Measurements from ENCODE around the gene DHX15. TPM values are rescaled to one million over a fixed set of nuclear protein-coding genes. Genes with fewer than 3 reads are reported as not detected.

Gene DHX15
- total and polyA plus RNA-seq, 9 of the 15 experiments (the other 6 are each of a cell fraction or from before 2014, with no cell fraction given) = 165 to 287 (median 208) TPM

GRCh38 chr4:24521544-24521943, 62.8 kb downstream of the DHX15 start:
- Histone ChIP-seq H3K4me3 (no peak overlapping the region), H3K36me3 (ENCODE audit: control insufficient read depth, insufficient read depth, low read length) (peaks cover 91% of the 10 kb centered on the region), H3K4me1 (replicated peaks in 1 of 2; ENCODE audit: control insufficient read depth in 2 of 2, insufficient read depth in 2 of 2, low read length in 2 of 2) (no peaks in the 10 kb centered on the region), H3K27ac (ENCODE audit: extremely low read depth, low read depth, low read length) (no peak overlapping the region), H3K79me2 (ENCODE audit: control insufficient read depth, insufficient read depth, low read length) (peaks cover 15% of the 10 kb centered on the region; the same call in 2 of the 3 replicates), H3K9me3 (replicated peaks; ENCODE audit: control insufficient read depth, insufficient read depth, low read depth, low read length) (no peaks in the 10 kb centered on the region), H2AFZ (ENCODE audit: low read depth, low read length) (no peak overlapping the region), H3K27me3 (ENCODE audit: control insufficient read depth in 2 of 2, insufficient read depth in 2 of 2, low read length in 2 of 2) (no peaks in the 10 kb centered on the region), H3K9me1 (ENCODE audit: control insufficient read depth, insufficient read depth, low read length) (no peaks in the 10 kb centered on the region), H4K20me1 (replicated peaks; ENCODE audit: control insufficient read depth, insufficient read depth, low read length) (no peaks in the 10 kb centered on the region), H3K9ac (ENCODE audit: insufficient read depth in 1 of 2, low read depth in 2 of 2, low read length in 2 of 2) (no peak overlapping the region), H3K4me2 (ENCODE audit: insufficient read depth, low read length) (no peak overlapping the region)
- POLR2A ChIA-PET = no interaction called here
- no peak for TF ChIP-seq SOX6 (IDR thresholded peaks at IDR 0.05)
- TF ChIP-seq HBP1 (CRISPR knock-in tag; IDR thresholded peaks at IDR 0.05) = no peak
- no peak for TF ChIP-seq L3MBTL2 (IDR thresholded peaks at IDR 0.05)
- no peak for TF ChIP-seq PRPF4 (IDR thresholded peaks at IDR 0.05; ENCODE audit: insufficient read depth, low read depth, low read length, poor library complexity, severe bottlenecking)
- TF ChIP-seq HCFC1 (IDR thresholded peaks at IDR 0.05; ENCODE audit: low read depth, low read length) = no peak
- TF ChIP-seq JUN (IDR thresholded peaks at IDR 0.05; ENCODE audit: borderline replicate concordance, low read depth, low read length) = no peak
- TF ChIP-seq JUN (CRISPR knock-in tag; IDR thresholded peaks at IDR 0.05; ENCODE audit: borderline replicate concordance) = no peak
- no peak for TF ChIP-seq HSF4 (CRISPR knock-in tag; IDR thresholded peaks at IDR 0.05; ENCODE audit: borderline replicate concordance)
- no peak for TF ChIP-seq PRMT5 (CRISPR knock-in tag; IDR thresholded peaks at IDR 0.05)
- TF ChIP-seq LCOR (CRISPR knock-in tag; IDR thresholded peaks at IDR 0.05) = no peak
- TF ChIP-seq, protein P1, sequence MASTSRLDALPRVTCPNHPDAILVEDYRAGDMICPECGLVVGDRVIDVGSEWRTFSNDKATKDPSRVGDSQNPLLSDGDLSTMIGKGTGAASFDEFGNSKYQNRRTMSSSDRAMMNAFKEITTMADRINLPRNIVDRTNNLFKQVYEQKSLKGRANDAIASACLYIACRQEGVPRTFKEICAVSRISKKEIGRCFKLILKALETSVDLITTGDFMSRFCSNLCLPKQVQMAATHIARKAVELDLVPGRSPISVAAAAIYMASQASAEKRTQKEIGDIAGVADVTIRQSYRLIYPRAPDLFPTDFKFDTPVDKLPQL (IDR thresholded peaks at IDR 0.05; ENCODE audit: extremely low read depth, insufficient read length) = no peak
- no peak for TF ChIP-seq ZNF134 (CRISPR knock-in tag; conservative IDR thresholded peaks at IDR 0.05)
- TF ChIP-seq MYNN (IDR thresholded peaks at IDR 0.05) = no peak
- TF ChIP-seq MYNN (CRISPR knock-in tag; IDR thresholded peaks at IDR 0.05) = no peak
- TF ChIP-seq FOXK1 (CRISPR knock-in tag; IDR thresholded peaks at IDR 0.05; ENCODE audit: borderline replicate concordance) = no peak
- TF ChIP-seq HLTF (IDR thresholded peaks at IDR 0.05) = no peak
- TF ChIP-seq ZNF583 (CRISPR knock-in tag; IDR thresholded peaks at IDR 0.05) = no peak
- TF ChIP-seq ZFX (CRISPR knock-in tag; IDR thresholded peaks at IDR 0.05) = no peak
- TF ChIP-seq MTF1 (CRISPR knock-in tag; IDR thresholded peaks at IDR 0.05; ENCODE audit: borderline replicate concordance) = no peak
- TF ChIP-seq ATF1 (CRISPR knock-in tag; IDR thresholded peaks at IDR 0.05) = no peak
- TF ChIP-seq ATF1 (tag; IDR thresholded peaks at IDR 0.05) = no peak
- no peak for TF ChIP-seq XRCC5 (IDR thresholded peaks at IDR 0.05; ENCODE audit: low read depth, low read length)
- no peak for TF ChIP-seq XRCC3 (IDR thresholded peaks at IDR 0.05)
- CTCF ChIA-PET (ENCODE audit: low intra/inter-chr PET ratio) = no interaction called here
- DNase-seq (ENCODE audit: extremely low read depth in 1 of 4, low spot score in 3 of 4) = no peak
- no TSS peak for BruUV-seq (replicated peaks)
- FAIRE-seq = no peak
- WGBS (ENCODE audit: insufficient coverage, low coverage, missing lambda C conversion rate) = 86% methylated on average over 2 of the region's 2 CpGs
- in situ Hi-C loops (cut with MboI) (no loop called here), intact Hi-C loops (cut with micrococcal nuclease) (no loop called here)
- ATAC-seq = no peak

Data from K562 (cell line).